IMR-90 (cell line): ENCODE data around the gene PRCD. TPM values are rescaled to one million over a fixed set of nuclear protein-coding genes. Genes with fewer than 3 reads are reported as not detected.
A peak's percentile ranks its signal among the peaks of the same experiment; 100 is the strongest.

Experiments used
- ATAC-seq: fragments of 200-7000 bp; cut with Tn5 transposase; 2 replicates; pipeline ENCODE4 v1.9.1; 2020; ENCODE audit warnings: low read depth, mild to moderate bottlenecking, moderate library complexity
- BruUV-seq: library from RNA; stranded (reverse); fragments of 400-500 nt; replicated peaks from 2 replicates; lab custom pipeline; 2021; lab: Mats Ljungman, UMichigan
- CTCF ChIA-PET: fragments of 300-600 bp; formaldehyde crosslinking; extraction: SDS; loops from one replicate; lab custom pipeline; 2021; ENCODE audit warnings: antibody characterized with exemption; lab: Yijun Ruan, JAX
- POLR2A ChIA-PET: fragments of 300-600 bp; sonication (Branson Sonifier 250); formaldehyde crosslinking; loops from one replicate; lab custom pipeline; 2022; ENCODE audit warnings: antibody characterized with exemption; ENCODE audit not compliant: unreplicated experiment; lab: Charles Lee
- DNase-seq: peaks from one replicate; pipeline ENCODE4 v3.0.0; 2013
- H2AFZ ChIP-seq: replicated peaks from 2 replicates; pipeline ENCODE3; 2013; ENCODE audit warnings: low read length, mild to moderate bottlenecking; ENCODE audit not compliant: poor library complexity
- H2AK5ac ChIP-seq: 2 replicates; pipeline ENCODE4 v1.6.1; 2013; ENCODE audit warnings: low read depth, low read length, inconsistent platforms
- H2AK9ac ChIP-seq: replicated peaks from 2 replicates; pipeline ENCODE3; 2013; ENCODE audit warnings: mild to moderate bottlenecking, low read depth, low read length, moderate library complexity; ENCODE audit not compliant: poor library complexity
- H2BK120ac ChIP-seq: 2 replicates; pipeline ENCODE4 v1.6.1; 2013; ENCODE audit warnings: low read depth, low read length, inconsistent platforms
- H2BK15ac ChIP-seq: 3 replicates; pipeline ENCODE4 v1.6.1; 2013; ENCODE audit warnings: low read depth, low read length, inconsistent platforms
- H2BK20ac ChIP-seq: 2 replicates; pipeline ENCODE4 v1.6.1; 2013; ENCODE audit warnings: low read depth, mild to moderate bottlenecking, inconsistent platforms, low read length, moderate library complexity
- H2BK5ac ChIP-seq: 2 replicates; pipeline ENCODE4 v1.6.1; 2013; ENCODE audit warnings: mild to moderate bottlenecking, low read depth, low read length, inconsistent platforms; ENCODE audit not compliant: poor library complexity, severe bottlenecking
- H3K14ac ChIP-seq: replicated peaks from 2 replicates; pipeline ENCODE4 v1.6.1; 2013; ENCODE audit warnings: low read depth, low read length, inconsistent platforms
- H3K18ac ChIP-seq: 2 replicates; pipeline ENCODE4 v1.6.1; 2013; ENCODE audit warnings: low read depth, low read length, control low read depth
- H3K23ac ChIP-seq: 2 replicates; pipeline ENCODE4 v1.6.1; 2013; ENCODE audit warnings: low read depth, low read length, inconsistent platforms
- H3K27ac ChIP-seq: 2 replicates; pipeline ENCODE4 v1.5.1; 2013; ENCODE audit warnings: mild to moderate bottlenecking, control low read depth, low read length; ENCODE audit not compliant: insufficient read depth
- H3K27me3 ChIP-seq: 2 replicates; pipeline ENCODE4 v1.6.1; 2013; ENCODE audit warnings: low read length; ENCODE audit not compliant: control insufficient read depth, insufficient read depth
- H3K36me3 ChIP-seq: 2 replicates; pipeline ENCODE4 v1.6.1; 2013; ENCODE audit warnings: low read length, mixed read lengths; ENCODE audit not compliant: control insufficient read depth, insufficient read depth
- H3K4ac ChIP-seq: 2 replicates; pipeline ENCODE4 v1.6.1; 2013; ENCODE audit warnings: low read depth, low read length, inconsistent platforms
- H3K4me1 ChIP-seq: 2 replicates; pipeline ENCODE4 v1.6.1; 2013; ENCODE audit warnings: low read length, mixed read lengths; ENCODE audit not compliant: control insufficient read depth, insufficient read depth
- H3K4me2 ChIP-seq: 2 replicates; pipeline ENCODE4 v1.6.1; 2013; ENCODE audit warnings: low read depth, mild to moderate bottlenecking, control low read depth, low read length, moderate library complexity
- H3K4me3 ChIP-seq: 2 replicates; pipeline ENCODE4 v1.5.1; 2013; ENCODE audit warnings: low read depth, mild to moderate bottlenecking, control low read depth, low read length, moderate library complexity; ENCODE audit not compliant: insufficient read depth
- H3K56ac ChIP-seq: 2 replicates; pipeline ENCODE4 v1.6.1; 2013; ENCODE audit warnings: low read length, inconsistent platforms; ENCODE audit not compliant: insufficient read depth; ENCODE audit errors: extremely low read depth
- H3K79me1 ChIP-seq, 2 experiments: 2 replicates each; pipeline ENCODE4 v1.6.1; 2013; ENCODE audit warnings: low read length in 2 of 2, inconsistent platforms in 1 of 2, low read depth in 1 of 2
- H3K9ac ChIP-seq: 2 replicates; pipeline ENCODE4 v1.6.1; 2013; ENCODE audit warnings: low read depth, low read length, control low read depth
- H3K9me1 ChIP-seq: 2 replicates; pipeline ENCODE4 v1.6.1; 2013; ENCODE audit warnings: low read length, inconsistent platforms; ENCODE audit not compliant: insufficient read depth
- H3K9me3 ChIP-seq: 2 replicates; pipeline ENCODE4 v1.6.1; 2013; ENCODE audit warnings: low read length; ENCODE audit not compliant: control insufficient read depth, insufficient read depth
- H4K20me1 ChIP-seq: 2 replicates; pipeline ENCODE4 v1.6.1; 2013; ENCODE audit warnings: low read length, inconsistent platforms; ENCODE audit not compliant: insufficient read depth
- H4K5ac ChIP-seq: 2 replicates; pipeline ENCODE4 v1.6.1; 2013; ENCODE audit warnings: mild to moderate bottlenecking, low read depth, low read length, control low read depth
- H4K8ac ChIP-seq, 2 experiments: 2 replicates each; pipeline ENCODE4 v1.6.1; 2013; ENCODE audit warnings: low read depth in 2 of 2, low read length in 2 of 2, control low read depth in 1 of 2, inconsistent platforms in 1 of 2
- H4K91ac ChIP-seq: 2 replicates; pipeline ENCODE4 v1.6.1; 2013; ENCODE audit warnings: low read depth, low read length, inconsistent platforms; ENCODE audit not compliant: insufficient read depth
- BHLHE40 ChIP-seq: fragments of 150-350 bp; IDR thresholded peaks from 2 replicates; pipeline ENCODE4 v1.6.1; 2016; ENCODE audit warnings: mild to moderate bottlenecking, low read depth, low read length
- CEBPB ChIP-seq: IDR thresholded peaks from 2 replicates; pipeline ENCODE4 v1.6.1; 2012; ENCODE audit warnings: low read depth, low read length, improper control_type of control experiment
- CHD1 ChIP-seq: IDR thresholded peaks from 2 replicates; pipeline ENCODE4 v1.6.1; 2012; ENCODE audit warnings: low read depth, low read length, improper control_type of control experiment
- FOS ChIP-seq: fragments of 150-350 bp; IDR thresholded peaks from 2 replicates; pipeline ENCODE4 v1.6.1; 2016; ENCODE audit warnings: low read depth, low read length
- MAFK ChIP-seq: IDR thresholded peaks from 2 replicates; pipeline ENCODE4 v1.6.1; 2012; ENCODE audit warnings: low read depth, low read length, improper control_type of control experiment
- MAZ ChIP-seq: IDR thresholded peaks from 2 replicates; pipeline ENCODE4 v1.6.1; 2012; ENCODE audit warnings: low read depth, mild to moderate bottlenecking, low read length, improper control_type of control experiment, moderate library complexity, borderline replicate concordance
- MXI1 ChIP-seq: IDR thresholded peaks from 2 replicates; pipeline ENCODE4 v1.6.1; 2012; ENCODE audit warnings: low read depth, mild to moderate bottlenecking, low read length, moderate library complexity, borderline replicate concordance
- NFE2L2 ChIP-seq: fragments of 150-350 bp; IDR thresholded peaks from 2 replicates; pipeline ENCODE4 v1.6.1; 2016; ENCODE audit warnings: low read depth, mild to moderate bottlenecking, low read length
- POLR2A ChIP-seq: IDR thresholded peaks from 2 replicates; pipeline ENCODE4 v1.6.1; 2012; ENCODE audit warnings: mild to moderate bottlenecking, low read depth, low read length
- RAD21 ChIP-seq: IDR thresholded peaks from 2 replicates; pipeline ENCODE4 v1.6.1; 2012; ENCODE audit warnings: low read length, improper control_type of control experiment
- RCOR1 ChIP-seq: IDR thresholded peaks from 2 replicates; pipeline ENCODE4 v1.6.1; 2012; ENCODE audit warnings: mild to moderate bottlenecking, low read length, improper control_type of control experiment; ENCODE audit not compliant: insufficient replicate concordance
- RFX5 ChIP-seq: IDR thresholded peaks from 2 replicates; pipeline ENCODE4 v1.8.0; 2012; ENCODE audit warnings: low read depth, mild to moderate bottlenecking, low read length, moderate library complexity
- SMC3 ChIP-seq: fragments of 150-350 bp; IDR thresholded peaks from 2 replicates; pipeline ENCODE4 v1.6.1; 2016; ENCODE audit warnings: low read depth, mild to moderate bottlenecking, antibody characterized with exemption, low read length, moderate library complexity
- USF2 ChIP-seq: fragments of 150-350 bp; IDR thresholded peaks from 2 replicates; pipeline ENCODE4 v1.6.1; 2017; ENCODE audit warnings: mild to moderate bottlenecking, antibody characterized with exemption, low read length, low read depth
- WGBS, 2 experiments: methylation state at CpG; one replicate each; pipeline versions ENCODE4 v1.1.5 to v1.1.7; 2013; ENCODE audit warnings: missing lambda C conversion rate in 2 of 2; ENCODE audit not compliant: insufficient read length in 1 of 2; ENCODE audit errors: extremely low coverage in 2 of 2; 5-methylcytosine and 5-hydroxymethylcytosine counted together
- dilution Hi-C: fragments of 300-500 bp; cut with HindIII; formaldehyde crosslinking; loops from one replicate; pipeline ENCODE4 v1.14.3; 2018; ENCODE audit warnings: low sequenced_read_pairs; ENCODE audit not compliant: unreplicated experiment
- in situ Hi-C: fragments of 300-500 bp; cut with MboI; formaldehyde crosslinking; loops from 3 replicates; pipeline ENCODE4 v1.14.3; 2019; ENCODE audit warnings: low sequenced_read_pairs, inconsistent platforms, mixed read lengths
- intact Hi-C: fragments of 100-400 bp; cut with micrococcal nuclease; formaldehyde crosslinking; loops from 2 replicates; pipeline ENCODE4 v1.10.0; 2022
- polyA plus RNA-seq, 3 experiments: library from polyadenylated mRNA; depleted of rRNA; stranded (reverse); fragments of >200 nt; gene quantifications; 2 replicates each; pipeline ENCODE4 v1.2.3, GENCODE V29; 2012; ENCODE audit warnings: low replicate concordance in 1 of 3
- total RNA-seq: library from RNA; depleted of rRNA; stranded (reverse); fragments of >200 nt; gene quantifications from 2 replicates; pipeline ENCODE4 v1.2.3, GENCODE V29; 2012
- TF ChIP-seq, protein P1 (sequence below): conservative IDR thresholded peaks from 2 replicates; pipeline ENCODE4 v1.5.1; 2012; ENCODE audit warnings: mild to moderate bottlenecking, low read depth, low read length, improper control_type of control experiment
- TF ChIP-seq, protein P2 (sequence below): fragments of 150-350 bp; IDR thresholded peaks from 2 replicates; pipeline ENCODE4 v1.6.1; 2016; ENCODE audit warnings: low read depth, mild to moderate bottlenecking, low read length, moderate library complexity, borderline replicate concordance

PRCD gene
- total and polyA plus RNA-seq, 2 of the 4 experiments (the other 2 are of a cell fraction), result 0.32 TPM; not detected in 1

- H3K9ac ChIP-seq, result no peak overlapping the region
- no peak overlapping the region for H3K18ac ChIP-seq
- no peak overlapping the region for H2AFZ ChIP-seq
- H2AK9ac ChIP-seq, result no peak overlapping the region
- no peaks in the 10 kb centered on the region for H3K79me1 ChIP-seq
- H3K23ac ChIP-seq, result no peak overlapping the region
- no peak overlapping the region for H3K4ac ChIP-seq
- no peak overlapping the region for H3K4me3 ChIP-seq
- in situ Hi-C loops (no loop called here), intact Hi-C loops (no loop called here), dilution Hi-C loops (no loop called here)
- peak; percentile 78 for ATAC-seq
- peak; percentile 44 for DNase-seq
- peaks cover 2% of the 10 kb centered on the region; the same call in 1 of the 2 replicates for H3K4me1 ChIP-seq
- WGBS, 2 experiments, result 50% methylated on average over 1 of the region's 5 CpGs; no CpG with 5 or more reads in 1 of the 2 experiments
- peaks cover 3% of the 10 kb centered on the region; the same call in 1 of the 2 replicates for H3K9me1 ChIP-seq
- TF ChIP-seq RAD21 (no peak), MXI1 (no peak), RCOR1 (no peak), POLR2A (no peak), NFE2L2 (no peak), MAZ (no peak), RFX5 (no peak), USF2 (no peak), CHD1 (no peak), FOS (no peak), CEBPB (no peak), MAFK (no peak), BHLHE40 (no peak), SMC3 (no peak)
- TF ChIP-seq, protein P1, sequence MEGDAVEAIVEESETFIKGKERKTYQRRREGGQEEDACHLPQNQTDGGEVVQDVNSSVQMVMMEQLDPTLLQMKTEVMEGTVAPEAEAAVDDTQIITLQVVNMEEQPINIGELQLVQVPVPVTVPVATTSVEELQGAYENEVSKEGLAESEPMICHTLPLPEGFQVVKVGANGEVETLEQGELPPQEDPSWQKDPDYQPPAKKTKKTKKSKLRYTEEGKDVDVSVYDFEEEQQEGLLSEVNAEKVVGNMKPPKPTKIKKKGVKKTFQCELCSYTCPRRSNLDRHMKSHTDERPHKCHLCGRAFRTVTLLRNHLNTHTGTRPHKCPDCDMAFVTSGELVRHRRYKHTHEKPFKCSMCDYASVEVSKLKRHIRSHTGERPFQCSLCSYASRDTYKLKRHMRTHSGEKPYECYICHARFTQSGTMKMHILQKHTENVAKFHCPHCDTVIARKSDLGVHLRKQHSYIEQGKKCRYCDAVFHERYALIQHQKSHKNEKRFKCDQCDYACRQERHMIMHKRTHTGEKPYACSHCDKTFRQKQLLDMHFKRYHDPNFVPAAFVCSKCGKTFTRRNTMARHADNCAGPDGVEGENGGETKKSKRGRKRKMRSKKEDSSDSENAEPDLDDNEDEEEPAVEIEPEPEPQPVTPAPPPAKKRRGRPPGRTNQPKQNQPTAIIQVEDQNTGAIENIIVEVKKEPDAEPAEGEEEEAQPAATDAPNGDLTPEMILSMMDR, result no peak
- TF ChIP-seq, protein P2, sequence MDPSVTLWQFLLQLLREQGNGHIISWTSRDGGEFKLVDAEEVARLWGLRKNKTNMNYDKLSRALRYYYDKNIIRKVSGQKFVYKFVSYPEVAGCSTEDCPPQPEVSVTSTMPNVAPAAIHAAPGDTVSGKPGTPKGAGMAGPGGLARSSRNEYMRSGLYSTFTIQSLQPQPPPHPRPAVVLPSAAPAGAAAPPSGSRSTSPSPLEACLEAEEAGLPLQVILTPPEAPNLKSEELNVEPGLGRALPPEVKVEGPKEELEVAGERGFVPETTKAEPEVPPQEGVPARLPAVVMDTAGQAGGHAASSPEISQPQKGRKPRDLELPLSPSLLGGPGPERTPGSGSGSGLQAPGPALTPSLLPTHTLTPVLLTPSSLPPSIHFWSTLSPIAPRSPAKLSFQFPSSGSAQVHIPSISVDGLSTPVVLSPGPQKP, result no peak
- H4K91ac ChIP-seq, result no peak overlapping the region
- H3K9me3 ChIP-seq, result no peaks in the 10 kb centered on the region
- no peak overlapping the region for H2AK5ac ChIP-seq
- no peak overlapping the region for H4K5ac ChIP-seq
- POLR2A ChIA-PET, result interaction anchor here (0.5 kb wide), 1 partner anchor 9 kb away, joined by 6 read pairs; a partner anchor contains a TSS
- H2BK15ac ChIP-seq, result no peak overlapping the region
- no peak overlapping the region for H2BK20ac ChIP-seq
- no peak overlapping the region for H4K8ac ChIP-seq
- no peaks in the 10 kb centered on the region for H4K20me1 ChIP-seq
- no peak overlapping the region for H3K27ac ChIP-seq
- H3K4me2 ChIP-seq, result no peak overlapping the region
- no peaks in the 10 kb centered on the region for H3K36me3 ChIP-seq
- no peak overlapping the region for H3K56ac ChIP-seq
- CTCF ChIA-PET, result no interaction called here
- BruUV-seq, result no TSS peak
- H3K14ac ChIP-seq, result no peak overlapping the region
- H3K27me3 ChIP-seq, result no peaks in the 10 kb centered on the region
- H2BK120ac ChIP-seq, result no peak overlapping the region
- no peak overlapping the region for H2BK5ac ChIP-seq
Observed at GRCh38 chr17:76578376-76578775, 38.5 kb downstream of the PRCD start.
